Suprapubic skin (tissue), 4 donors: ENCODE results near the gene AIDA.

Experiments
- EP300 ChIP-seq: sonication (generic); formaldehyde crosslinking; IDR thresholded peaks from one replicate; pipeline ENCODE4 v1.6.1; 2017; ENCODE audit warnings: antibody characterized with exemption
- POLR2A ChIP-seq, 2 donors: fragments of 450-650 bp; IDR thresholded peaks; one replicate each; pipeline ENCODE4 v1.6.1; 2017; ENCODE audit warnings: antibody characterized with exemption in 2 of 2, mild to moderate bottlenecking in 2 of 2, moderate library complexity in 2 of 2
- POLR2AphosphoS5 ChIP-seq, 3 donors: sonication (generic); formaldehyde crosslinking; IDR thresholded peaks; one replicate each; pipeline ENCODE4 v1.6.1; 2017; ENCODE audit warnings: antibody characterized with exemption in 3 of 3
- TF ChIP-seq, protein P1 (sequence below), 2 donors: fragments of 200-600 bp in 1 of 2; fragments of 450-650 bp in 1 of 2; sonication (generic) in 1 of 2; IDR thresholded peaks; one replicate each; pipeline ENCODE4 v1.5.1; 2016 to 2019; ENCODE audit warnings: antibody characterized with exemption in 2 of 2, mild to moderate bottlenecking in 1 of 2, moderate library complexity in 1 of 2

DNA sequence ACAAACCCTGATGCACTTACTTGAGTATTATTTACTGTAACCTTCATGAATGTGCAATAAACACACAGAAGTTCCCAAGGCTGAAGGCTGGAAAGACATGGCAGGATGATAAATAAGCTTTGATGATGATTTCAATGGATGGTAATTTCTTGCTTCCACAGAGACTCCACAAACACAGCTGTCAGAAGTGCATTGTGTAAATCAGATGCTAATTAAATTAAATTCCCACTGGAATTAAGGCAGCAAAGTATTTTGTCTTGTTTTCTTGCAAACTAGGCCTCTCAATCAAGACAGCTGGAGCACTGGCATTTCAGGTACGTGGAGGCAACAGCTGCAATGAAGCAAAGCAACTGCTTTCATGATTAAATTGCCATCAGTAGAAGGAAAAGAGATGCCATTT lies 48.8 kb upstream of the AIDA start:
- TF ChIP-seq, protein P1, sequence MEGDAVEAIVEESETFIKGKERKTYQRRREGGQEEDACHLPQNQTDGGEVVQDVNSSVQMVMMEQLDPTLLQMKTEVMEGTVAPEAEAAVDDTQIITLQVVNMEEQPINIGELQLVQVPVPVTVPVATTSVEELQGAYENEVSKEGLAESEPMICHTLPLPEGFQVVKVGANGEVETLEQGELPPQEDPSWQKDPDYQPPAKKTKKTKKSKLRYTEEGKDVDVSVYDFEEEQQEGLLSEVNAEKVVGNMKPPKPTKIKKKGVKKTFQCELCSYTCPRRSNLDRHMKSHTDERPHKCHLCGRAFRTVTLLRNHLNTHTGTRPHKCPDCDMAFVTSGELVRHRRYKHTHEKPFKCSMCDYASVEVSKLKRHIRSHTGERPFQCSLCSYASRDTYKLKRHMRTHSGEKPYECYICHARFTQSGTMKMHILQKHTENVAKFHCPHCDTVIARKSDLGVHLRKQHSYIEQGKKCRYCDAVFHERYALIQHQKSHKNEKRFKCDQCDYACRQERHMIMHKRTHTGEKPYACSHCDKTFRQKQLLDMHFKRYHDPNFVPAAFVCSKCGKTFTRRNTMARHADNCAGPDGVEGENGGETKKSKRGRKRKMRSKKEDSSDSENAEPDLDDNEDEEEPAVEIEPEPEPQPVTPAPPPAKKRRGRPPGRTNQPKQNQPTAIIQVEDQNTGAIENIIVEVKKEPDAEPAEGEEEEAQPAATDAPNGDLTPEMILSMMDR (IDR thresholded peaks at IDR 0.05) = no peak
- TF ChIP-seq POLR2A (IDR thresholded peaks at IDR 0.05) = no peak
- TF ChIP-seq POLR2AphosphoS5 (IDR thresholded peaks at IDR 0.05) = no peak
- TF ChIP-seq EP300 = no peak
